ENCODE results near the gene PDSS1. TPM values are rescaled to one million over a fixed set of nuclear protein-coding genes. Genes with fewer than 3 reads are reported as not detected.
"Not testable (repeated sequence)": the region's sequence is repeated elsewhere in the genome, so short reads cannot be mapped to it uniquely, and the experiment has no call there.

Gene PDSS1
- total and polyA plus RNA-seq, 7 donors: 2.4 to 31.7 (median 4.7) TPM

DNA sequence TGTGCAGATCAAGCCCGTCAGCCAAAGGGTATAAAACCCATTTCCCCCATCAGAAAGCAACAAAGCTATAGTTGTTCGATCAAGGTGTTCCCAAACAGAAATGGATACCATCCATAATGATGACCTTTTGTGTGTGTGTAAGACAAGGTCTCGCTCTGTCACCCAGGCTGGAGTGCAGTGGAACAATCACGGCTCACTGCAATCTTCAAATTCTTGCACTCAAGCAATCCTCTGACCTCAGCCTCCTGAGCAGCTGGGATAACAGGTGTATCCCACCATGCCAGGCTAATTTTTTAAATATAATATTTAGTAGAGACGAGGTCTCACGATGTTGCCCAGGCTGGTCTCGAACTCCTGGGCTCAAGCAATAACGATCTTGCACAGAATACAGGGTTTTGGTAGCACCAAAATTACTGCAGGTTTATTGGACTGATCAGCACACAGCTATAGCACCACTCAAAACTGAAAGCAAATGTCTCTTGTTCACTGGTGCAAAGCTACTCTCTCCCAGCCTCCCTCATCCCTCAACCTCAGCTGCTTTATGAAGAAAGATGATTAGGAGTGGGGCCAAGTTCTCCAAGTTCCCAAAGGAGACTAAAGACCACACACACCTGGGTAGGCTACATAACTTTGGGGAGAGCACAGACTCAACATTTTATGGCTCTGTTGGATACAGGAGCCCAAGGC, 82.7 kb downstream of the PDSS1 start:
- H3K27ac ChIP-seq: no peak overlapping the region
- H3K9me3 ChIP-seq: no peaks in the 10 kb centered on the region
- peaks cover 0 to 40% (median 29%) of the 10 kb centered on the region in 4 donors for H3K4me1 ChIP-seq
- no peak overlapping the region for H3K4me3 ChIP-seq
- no peaks in the 10 kb centered on the region for H3K36me3 ChIP-seq
- H3K27me3 ChIP-seq: no peaks in the 10 kb centered on the region
- WGBS, 2 donors: 93 to 97% methylated on average over 8 of the region's 8 CpGs
- intact Hi-C loops (cut with DNase I): no loop called here
- DNase-seq: no peak
- TF ChIP-seq, protein P1, sequence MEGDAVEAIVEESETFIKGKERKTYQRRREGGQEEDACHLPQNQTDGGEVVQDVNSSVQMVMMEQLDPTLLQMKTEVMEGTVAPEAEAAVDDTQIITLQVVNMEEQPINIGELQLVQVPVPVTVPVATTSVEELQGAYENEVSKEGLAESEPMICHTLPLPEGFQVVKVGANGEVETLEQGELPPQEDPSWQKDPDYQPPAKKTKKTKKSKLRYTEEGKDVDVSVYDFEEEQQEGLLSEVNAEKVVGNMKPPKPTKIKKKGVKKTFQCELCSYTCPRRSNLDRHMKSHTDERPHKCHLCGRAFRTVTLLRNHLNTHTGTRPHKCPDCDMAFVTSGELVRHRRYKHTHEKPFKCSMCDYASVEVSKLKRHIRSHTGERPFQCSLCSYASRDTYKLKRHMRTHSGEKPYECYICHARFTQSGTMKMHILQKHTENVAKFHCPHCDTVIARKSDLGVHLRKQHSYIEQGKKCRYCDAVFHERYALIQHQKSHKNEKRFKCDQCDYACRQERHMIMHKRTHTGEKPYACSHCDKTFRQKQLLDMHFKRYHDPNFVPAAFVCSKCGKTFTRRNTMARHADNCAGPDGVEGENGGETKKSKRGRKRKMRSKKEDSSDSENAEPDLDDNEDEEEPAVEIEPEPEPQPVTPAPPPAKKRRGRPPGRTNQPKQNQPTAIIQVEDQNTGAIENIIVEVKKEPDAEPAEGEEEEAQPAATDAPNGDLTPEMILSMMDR (IDR thresholded peaks at IDR 0.05): no peak
- TF ChIP-seq EP300 (IDR thresholded peaks at IDR 0.05) (no peak), POLR2A (IDR thresholded peaks at IDR 0.05) (no peak), POLR2AphosphoS5 (IDR thresholded peaks at IDR 0.05) (no peak)

DNA sequence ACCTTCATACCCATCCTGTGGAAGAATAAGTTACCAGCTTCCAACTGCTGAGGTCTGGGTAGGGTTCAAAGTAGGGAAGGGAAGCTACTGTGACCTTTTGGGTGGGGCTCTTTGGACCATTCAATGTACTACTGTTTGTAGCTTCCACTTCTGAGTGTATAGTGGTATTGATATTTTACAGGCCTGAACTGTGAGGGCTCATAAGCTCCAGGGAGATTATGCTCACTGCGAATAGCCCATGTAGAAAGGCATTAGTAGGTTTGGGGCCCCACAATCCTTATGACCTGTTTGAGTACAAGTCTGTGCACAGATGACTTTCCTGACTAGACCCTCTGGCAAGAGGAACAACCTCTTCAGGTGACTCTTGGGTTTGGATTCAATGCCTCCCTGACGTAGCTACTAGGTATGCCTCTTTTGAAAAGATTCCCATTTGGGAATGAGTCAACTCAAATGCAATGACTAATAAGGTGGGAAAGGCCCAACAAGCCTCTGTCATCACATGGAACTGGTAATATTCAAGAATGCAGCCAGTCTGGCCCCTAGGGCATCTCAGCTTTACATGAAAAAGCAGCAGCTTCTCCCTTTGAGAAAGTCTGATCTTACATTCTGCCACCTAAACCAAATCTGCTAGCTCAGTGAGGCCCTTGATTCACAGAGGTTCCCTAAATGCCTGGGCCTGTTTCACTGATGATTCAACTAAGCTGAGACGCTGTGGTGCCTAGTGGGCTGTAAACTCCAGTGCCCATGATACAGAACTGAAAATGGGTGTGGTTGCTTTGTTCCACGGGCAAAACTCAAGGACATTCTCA, 83.5 kb downstream of the PDSS1 start:
- Histone ChIP-seq H3K9me3 (no peaks in the 10 kb centered on the region), H3K27ac (no peak overlapping the region), H3K27me3 (no peaks in the 10 kb centered on the region), H3K4me1 (peaks cover 0 to 39% (median 28%) of the 10 kb centered on the region in 4 donors), H3K4me3 (no peak overlapping the region), H3K36me3 (no peaks in the 10 kb centered on the region)
- intact Hi-C loops (cut with DNase I): no loop called here
- WGBS, 2 donors: 51 to 57% methylated on average over 4 of the region's 4 CpGs
- no peak for DNase-seq
- TF ChIP-seq, protein P1 (IDR thresholded peaks at IDR 0.05): no peak
- TF ChIP-seq POLR2AphosphoS5 (IDR thresholded peaks at IDR 0.05): no peak
- no peak for TF ChIP-seq EP300 (IDR thresholded peaks at IDR 0.05)
- no peak for TF ChIP-seq POLR2A (IDR thresholded peaks at IDR 0.05)

DNA sequence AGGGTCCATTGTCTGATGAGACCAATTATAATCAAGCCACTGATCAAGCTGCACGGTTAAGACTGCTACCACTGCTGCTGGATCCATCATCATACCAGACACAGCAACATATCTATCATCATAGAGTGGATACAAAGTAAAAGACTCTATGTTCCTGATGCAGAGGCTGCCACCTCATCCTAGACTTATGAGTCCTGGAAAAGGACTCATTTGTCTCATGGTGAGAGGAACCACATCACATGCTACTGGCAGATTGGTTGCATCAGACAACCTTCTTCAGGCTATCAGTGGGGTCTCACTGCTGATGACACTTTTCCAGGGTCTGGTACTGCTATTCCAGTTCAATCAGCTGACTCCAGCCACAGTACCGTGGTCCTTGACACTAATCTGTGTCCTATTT, 84.3 kb downstream of the PDSS1 start:
- intact Hi-C loops (cut with DNase I): no loop called here
- Histone ChIP-seq H3K27me3 (no peaks in the 10 kb centered on the region), H3K9me3 (no peaks in the 10 kb centered on the region), H3K27ac (no peak overlapping the region), H3K36me3 (no peaks in the 10 kb centered on the region), H3K4me3 (no peak overlapping the region), H3K4me1 (peaks cover 0 to 35% (median 25%) of the 10 kb centered on the region in 4 donors)
- WGBS, 2 donors: 88 to 93% methylated on average over 2 of the region's 2 CpGs
- no peak for DNase-seq
- TF ChIP-seq EP300 (IDR thresholded peaks at IDR 0.05): no peak
- TF ChIP-seq POLR2AphosphoS5 (IDR thresholded peaks at IDR 0.05): no peak
- TF ChIP-seq, protein P1 (IDR thresholded peaks at IDR 0.05): no peak
- TF ChIP-seq POLR2A (IDR thresholded peaks at IDR 0.05): no peak

DNA sequence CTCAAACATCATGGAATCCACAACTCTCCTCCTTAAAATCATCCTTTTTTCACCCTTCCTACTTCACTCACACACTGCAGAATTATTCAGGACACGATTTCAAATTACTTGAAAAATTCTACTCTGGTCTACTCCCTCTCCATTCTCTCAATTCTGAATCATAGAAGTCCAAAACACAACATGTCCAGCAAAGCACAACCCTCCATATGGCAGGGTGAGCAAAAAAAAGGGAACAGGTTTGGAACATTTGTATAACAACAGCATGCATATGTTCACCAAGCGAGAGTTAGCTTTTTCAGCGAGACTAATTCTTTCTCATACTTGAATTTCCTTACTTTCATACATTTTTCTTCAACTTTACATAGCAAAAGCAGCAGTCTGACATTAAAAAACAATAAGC, 89.9 kb downstream of the PDSS1 start:
- H3K27ac ChIP-seq: no peak overlapping the region
- H3K4me1 ChIP-seq: peaks cover 0 to 27% (median 14%) of the 10 kb centered on the region in 4 donors
- TF ChIP-seq EP300 (IDR thresholded peaks at IDR 0.05): no peak
- no peaks in the 10 kb centered on the region for H3K27me3 ChIP-seq
- DNase-seq: no peak
- intact Hi-C loops (cut with DNase I): no loop called here
- 97% methylated on average over 3 of the region's 3 CpGs for WGBS, 2 donors
- no peaks in the 10 kb centered on the region for H3K36me3 ChIP-seq
- H3K4me3 ChIP-seq: no peak overlapping the region
- no peaks in the 10 kb centered on the region for H3K9me3 ChIP-seq

DNA sequence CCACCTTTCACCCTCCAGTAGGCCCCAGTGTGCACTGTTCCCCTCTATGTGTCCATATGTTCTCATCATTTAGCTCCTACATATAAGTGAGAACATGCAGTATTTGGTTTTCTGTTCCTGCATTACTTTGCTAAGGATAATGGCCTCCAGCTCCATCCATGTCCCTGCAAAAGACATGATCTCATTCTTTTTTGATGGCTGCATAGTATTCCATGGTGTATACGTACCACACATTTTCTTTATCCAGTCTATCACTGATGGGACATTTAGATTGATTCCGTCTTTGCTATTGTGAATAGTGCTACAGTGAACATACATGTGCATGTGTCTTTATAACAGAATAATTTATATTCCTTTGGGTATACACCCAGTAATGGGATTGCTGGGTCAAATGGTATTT, 92.3 kb downstream of the PDSS1 start:
- H3K4me3 ChIP-seq; H3K36me3 ChIP-seq; H3K9me3 ChIP-seq; H3K27me3 ChIP-seq; intact Hi-C loops (cut with DNase I); H3K27ac ChIP-seq; DNase-seq: not testable (repeated sequence)
- peaks cover 0 to 24% (median 12%) of the 10 kb centered on the region in 4 donors for H3K4me1 ChIP-seq
- 95 to 97% methylated on average over 2 of the region's 2 CpGs for WGBS, 2 donors
